HG03103 (cell line): ENCODE measurements around the gene MAS1L.
"Not testable (repeated sequence)": the region's sequence is repeated elsewhere in the genome, so short reads cannot be mapped to it uniquely, and the experiment has no call there.

ENCODE experiments used
- ATAC-seq: cut with Tn5 transposase; IDR thresholded peaks from one replicate; pipeline ENCODE4 v1.9.1; 2021; ENCODE audit warnings: low read depth; ENCODE audit not compliant: unreplicated experiment

MAS1L gene

DNA sequence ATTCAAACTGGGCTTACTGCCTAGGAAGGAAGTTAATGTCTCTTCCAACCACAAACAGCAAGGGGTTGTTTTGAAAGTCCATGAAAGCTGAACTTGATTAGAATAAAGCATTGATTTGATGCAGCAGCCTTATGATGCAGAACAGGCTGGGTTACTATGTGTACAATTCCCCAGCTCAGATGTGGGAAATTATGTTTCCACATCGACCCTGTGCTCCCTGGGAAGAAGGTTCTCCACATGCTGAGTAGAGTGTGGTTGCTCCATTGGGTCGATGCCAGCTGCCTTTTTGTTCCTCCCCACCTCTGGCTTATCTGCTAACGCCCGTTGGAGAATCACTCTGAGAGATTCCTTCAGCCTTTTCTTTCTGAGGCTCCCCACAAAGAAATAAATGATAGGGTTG lies 1.2 kb downstream of the MAS1L start:
- ATAC-seq, result no peak

DNA sequence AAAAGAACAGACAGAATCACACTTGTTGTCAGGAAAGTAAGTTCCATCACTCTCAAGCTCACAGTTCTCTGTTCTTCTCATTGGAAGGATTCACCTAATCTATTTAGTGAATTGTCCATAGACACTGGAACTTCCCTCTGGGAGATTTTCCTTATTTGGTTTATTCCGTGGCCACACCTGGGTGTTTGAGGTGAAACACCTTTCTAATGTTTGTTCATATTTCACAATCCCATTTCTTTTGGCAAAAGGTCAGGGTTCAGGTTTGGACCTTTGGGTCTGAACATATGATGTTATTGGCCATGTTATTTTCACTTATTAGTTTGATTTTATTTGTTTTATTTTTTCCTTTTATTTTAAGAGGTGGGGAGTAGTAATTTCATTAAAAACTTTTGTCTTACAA lies 4.0 kb downstream of the MAS1L start:
- ATAC-seq, result no peak

DNA sequence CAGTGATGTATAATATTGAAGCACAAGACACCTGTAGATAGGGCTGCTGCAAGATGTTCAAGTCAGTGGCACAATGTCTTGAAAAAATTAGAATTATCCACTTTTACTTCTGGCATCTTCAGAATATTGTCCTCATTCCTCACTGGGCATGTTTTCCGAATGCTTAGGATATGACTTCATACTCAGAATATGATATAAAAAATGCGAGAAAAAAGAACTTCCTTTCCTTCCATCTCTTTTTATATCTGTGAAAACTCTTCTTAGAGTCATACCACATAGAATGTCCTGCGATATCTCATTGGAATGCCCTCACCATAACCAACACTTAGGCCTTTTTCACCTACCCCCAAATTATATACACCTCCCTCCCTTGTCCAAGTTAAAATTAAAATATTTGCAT lies 4.6 kb downstream of the MAS1L start:
- no peak for ATAC-seq

DNA sequence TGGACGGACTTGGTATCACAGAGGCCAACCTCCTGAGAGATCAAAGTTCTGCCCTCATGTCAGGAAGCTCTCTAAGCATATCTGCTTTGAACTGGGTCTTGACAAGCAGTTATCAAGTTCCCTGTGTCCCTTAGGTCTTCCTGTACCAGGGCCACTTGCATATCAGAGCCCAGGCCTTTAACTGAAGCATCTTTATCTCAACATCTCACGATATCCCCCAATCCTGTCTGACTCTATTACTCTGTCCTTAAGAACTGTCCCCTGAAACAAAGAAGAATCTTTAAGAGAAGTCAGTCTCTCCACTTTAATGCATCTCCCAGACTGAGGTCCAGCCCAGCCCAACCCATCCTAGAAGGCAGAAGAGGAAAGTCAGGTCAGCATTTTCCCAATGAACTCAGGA lies 8.2 kb downstream of the MAS1L start:
- ATAC-seq, result no peak

DNA sequence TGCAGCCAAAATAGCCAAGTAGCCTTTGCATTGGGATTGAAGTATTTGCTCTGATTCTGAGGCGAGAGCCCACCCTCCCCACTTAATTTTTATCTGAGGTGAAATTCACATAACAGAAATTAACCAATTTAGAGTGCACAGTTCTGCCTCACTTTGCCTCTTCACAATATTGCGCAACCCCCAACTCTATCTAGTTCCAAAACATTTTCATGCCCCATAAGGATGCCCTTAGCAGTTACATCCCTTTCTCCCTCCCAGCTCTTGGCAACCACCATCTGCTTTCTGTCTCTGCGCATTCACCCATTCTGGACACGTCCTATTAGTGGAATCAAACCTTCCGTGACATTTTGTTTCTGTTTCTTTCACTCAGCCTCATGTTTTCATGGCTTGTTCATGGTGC lies 9.0 kb downstream of the MAS1L start:
- no peak for ATAC-seq

DNA sequence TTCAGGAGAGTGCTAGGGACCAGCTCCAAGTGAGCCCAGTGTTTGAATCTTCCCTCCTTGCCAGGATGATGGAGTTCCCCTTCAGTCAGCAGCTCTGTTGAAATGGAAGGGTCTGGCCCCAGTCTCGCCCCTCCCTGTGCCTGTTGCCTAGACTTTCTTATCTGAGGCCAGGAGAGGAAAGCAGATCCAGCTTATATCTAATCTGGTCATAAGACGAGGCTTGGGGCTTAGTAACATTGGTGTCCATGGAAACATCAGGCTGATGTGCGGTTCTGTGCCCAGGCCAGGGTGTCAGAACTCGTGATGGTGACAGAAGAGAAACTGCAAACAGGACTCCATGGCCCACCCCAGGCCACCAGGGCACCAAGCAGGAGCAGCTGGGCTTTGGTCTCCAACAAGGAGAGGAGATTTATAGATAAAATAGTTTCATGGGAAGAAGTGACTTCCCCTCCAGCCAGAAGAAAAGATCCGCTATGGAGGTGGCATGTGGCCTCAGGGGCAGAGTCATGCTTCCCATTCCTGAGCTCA lies 9.8 kb downstream of the MAS1L start:
- ATAC-seq, result no peak

DNA sequence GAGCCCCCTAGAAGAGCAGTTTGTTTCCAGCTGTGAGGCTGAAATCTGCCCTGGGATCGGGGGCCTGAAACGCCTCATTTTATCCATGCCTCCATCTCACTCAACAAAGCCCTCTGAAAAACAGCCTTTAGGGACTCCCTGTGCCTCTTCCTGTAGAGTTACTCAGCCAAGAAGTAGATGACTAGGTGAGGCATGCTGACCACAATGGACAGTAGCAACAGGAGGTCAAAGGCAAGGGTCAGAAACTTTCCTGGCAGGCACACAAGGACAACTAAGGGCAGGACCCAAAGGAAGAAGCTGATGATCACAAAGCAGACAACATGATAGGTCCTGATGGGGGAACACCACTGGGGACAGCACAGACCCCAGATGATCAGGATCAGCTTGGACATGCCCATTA lies 12.8 kb downstream of the MAS1L start:
- no peak for ATAC-seq

DNA sequence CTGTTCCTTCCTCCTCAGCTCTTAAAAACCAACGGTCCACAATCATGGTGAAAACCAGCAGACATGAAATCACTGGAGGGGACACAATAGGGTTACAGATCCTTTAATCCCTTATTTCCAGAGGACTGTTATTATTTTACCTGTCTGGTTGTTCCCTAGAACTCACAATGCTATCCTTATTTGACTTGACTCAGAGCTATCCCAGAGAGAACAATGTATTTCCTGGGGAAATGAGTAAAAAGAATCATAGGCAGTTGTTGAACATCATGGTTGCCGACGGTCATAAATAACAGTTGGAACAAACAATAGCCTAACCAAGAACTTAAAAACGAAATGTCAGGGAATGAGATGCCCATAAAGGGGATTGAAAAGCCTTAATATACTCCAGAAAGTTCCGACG lies 21.5 kb downstream of the MAS1L start:
- no peak for ATAC-seq

DNA sequence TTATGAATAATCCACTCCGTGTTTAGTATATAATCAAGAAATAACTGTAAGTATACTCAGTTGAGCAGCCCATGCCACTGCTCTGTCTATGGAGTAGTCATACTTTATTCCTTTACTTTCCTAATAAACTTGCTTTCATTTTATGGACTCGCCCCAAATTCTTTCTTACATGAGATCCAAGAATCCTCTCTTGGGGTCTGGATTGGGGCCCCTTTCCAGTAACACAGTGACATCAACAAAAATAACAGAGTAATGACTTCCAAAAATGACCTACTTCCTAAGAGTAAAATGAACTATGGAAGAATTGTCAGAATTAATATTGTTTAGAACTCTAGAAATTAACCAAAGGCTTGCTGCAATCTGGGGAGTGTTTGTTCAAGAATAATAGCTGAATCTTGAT lies 22.0 kb downstream of the MAS1L start:
- ATAC-seq, result no peak

DNA sequence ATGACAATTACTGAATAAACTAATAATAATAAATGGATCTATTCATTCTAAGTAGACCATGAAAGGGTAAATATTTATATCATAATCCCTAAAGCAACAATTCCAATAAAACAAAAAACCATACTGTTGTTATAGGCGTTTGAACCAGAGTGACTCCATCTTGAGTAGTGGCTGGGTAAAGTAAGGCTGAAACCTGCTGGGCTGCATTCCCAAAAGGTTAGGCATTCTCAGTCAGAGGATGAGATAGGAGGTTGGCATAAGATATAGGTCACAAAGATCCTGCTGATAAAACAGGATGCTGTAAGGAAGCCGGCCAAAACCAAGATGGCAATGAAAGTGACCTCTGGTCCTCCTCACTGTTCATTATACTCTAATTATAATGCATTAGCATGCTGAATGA lies 22.5 kb downstream of the MAS1L start:
- ATAC-seq, result no peak

DNA sequence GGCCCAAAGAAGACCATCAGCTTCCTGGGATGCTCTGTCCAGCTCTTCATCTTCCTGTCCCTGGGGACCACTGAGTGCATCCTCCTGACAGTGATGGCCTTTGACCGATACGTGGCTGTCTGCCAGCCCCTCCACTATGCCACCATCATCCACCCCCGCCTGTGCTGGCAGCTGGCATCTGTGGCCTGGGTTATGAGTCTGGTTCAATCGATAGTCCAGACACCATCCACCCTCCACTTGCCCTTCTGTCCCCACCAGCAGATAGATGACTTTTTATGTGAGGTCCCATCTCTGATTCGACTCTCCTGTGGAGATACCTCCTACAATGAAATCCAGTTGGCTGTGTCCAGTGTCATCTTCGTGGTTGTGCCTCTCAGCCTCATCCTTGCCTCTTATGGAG lies 25.7 kb downstream of the MAS1L start:
- no peak for ATAC-seq

DNA sequence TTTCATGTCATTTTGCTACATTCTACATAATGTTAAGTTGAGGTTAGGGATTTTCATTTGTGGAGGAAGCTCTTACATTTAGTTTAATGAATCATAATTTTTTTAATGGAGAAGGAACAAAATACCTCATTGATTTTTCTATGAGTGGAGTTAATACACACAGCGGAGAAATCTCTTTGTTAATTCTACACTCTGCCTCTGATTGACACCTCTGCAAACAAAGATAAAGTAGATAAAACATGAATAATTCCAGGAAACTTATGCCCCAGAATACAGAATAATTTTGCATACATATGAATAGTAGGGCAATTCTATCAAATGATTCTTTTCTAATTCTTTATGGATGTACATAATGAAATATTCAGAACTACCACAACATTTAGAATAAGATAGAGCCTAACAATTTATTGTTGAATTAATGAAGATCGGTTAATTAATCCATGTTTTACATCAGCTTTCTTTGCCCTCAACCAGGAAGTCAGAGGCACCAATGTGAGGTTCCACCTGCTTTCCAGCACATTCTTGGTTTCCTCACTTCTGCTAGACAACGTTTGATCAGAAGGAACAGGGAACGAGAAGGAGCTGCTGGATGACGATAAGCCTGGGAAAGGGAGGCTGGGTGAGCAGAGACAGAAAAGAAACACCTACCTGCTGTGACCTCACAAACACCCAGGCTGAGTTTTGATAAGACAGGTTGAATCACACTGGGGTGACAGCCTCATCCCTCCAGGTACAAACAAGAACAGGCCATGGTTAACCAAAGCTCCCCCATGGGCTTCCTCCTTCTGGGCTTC lies 26.5 kb downstream of the MAS1L start:
- ATAC-seq, result no peak

DNA sequence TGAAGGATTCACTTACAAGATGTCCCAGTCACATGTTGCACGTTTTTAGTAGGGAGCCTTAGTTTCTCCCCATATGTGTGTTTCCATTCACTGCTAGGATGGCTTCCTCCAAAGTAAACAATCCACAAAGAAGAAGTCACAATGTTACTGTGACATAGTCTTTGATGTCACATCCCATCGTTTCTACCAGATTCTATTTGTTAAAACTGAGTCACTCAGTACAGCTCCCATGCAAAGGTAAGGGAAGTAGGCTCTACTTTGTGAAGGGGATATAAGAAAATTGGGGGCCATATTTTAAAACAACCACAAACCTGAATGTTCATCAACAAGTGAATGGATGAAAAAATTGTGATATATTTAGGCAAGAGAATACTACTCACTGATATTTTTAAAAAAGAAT lies 30.8 kb downstream of the MAS1L start, which contains the start of the genes OR11A1 and OR2H1:
Gene OR11A1 (minus strand): TSS at position 101 of the 400 bp plus-strand sequence. CDS start 29,430 bp downstream, outside the sequence.
Gene OR2H1 (plus strand): TSS at position 185 of the 400 bp plus-strand sequence. CDS start 4,615 bp downstream, outside the sequence.
- no peak for ATAC-seq

DNA sequence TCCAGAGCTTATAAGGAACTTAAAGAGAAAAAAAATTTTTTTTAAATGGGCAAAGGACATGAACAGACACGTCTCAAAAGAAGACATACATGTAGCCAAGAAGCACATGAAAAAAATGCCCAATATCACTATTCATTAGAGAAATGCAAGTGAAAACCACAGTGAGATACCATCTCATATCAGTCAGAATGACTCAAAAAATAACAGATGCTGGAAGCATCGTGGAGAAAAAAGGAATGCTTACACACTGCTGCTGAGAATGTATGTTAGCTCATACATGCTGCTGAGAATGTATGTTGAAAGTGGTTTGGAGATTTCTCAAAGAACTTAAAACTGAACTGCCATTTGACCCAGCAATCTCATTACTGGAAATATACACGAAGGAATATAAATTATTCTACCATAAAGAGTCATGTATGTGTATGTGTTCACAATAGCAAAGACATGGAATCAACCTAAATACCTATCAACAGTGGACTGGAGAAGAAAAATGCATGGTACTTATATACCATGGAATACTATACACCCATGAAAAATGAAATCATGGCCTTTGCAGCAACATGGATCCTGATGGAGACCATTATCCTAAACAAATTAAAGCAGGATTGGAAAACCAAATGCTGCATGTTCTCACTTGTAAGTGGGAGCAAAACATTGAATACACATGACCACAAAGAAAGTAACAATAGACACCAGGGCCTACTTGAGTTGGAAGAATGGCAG lies 36.1 kb downstream of the MAS1L start:
- no peak for ATAC-seq

DNA sequence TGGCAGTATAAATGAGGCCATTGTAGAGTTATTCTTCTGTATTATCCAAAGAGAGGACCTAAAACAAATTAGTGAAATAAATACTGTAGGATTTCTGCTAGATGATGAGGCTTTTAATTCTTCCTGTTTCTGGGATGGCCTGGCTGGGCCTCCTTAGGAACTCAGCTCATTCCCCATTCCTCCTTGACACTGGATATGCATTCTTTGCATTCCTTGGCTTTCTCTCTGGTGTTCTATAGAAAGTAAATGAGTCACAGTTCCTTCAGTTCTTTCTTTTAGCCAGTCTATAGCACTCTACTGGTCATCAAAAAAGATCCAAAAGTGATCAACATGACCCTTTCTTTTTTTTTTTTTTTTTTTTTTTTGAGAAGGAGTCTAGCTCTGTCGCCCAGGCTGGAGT lies 40.1 kb downstream of the MAS1L start:
- ATAC-seq, result no peak

DNA sequence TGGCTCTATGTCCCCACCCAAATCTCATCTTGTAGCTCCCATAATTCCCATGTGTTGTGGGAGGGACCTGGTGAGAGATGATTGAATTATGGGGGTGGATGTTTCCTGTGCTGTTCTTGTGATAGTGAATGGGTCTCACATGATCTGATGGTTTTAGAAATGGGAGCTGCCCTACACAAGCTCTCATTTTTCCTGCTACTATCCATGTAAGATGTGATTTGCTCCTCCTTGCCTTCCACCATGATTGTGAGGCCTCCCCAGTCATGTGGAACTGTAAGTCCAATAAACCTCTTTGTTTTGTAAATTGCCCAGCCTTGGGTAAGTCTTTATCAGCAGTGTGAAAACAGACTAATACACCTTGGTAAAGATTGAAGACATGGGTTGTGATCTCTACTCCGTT lies 43.7 kb downstream of the MAS1L start:
- ATAC-seq, result not testable (repeated sequence)

DNA sequence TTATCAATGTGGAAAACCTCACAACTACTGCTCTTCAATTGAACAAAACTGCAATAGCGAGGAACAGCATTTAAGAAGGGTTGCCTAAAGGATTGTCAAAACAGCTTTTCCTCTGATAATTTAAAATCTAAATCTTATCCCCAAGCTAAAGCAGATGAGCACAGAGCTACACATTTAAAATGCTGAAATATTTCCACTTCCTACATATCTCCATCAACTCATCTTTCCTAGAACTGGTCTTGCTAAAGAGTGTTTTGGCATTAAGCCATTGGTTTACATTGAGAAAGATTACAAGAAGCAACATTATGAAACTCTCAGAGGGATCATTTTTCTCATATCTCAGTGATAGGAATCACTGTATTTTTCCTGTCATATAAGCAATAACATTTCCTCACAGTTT lies 45.0 kb downstream of the MAS1L start:
- no peak for ATAC-seq

DNA sequence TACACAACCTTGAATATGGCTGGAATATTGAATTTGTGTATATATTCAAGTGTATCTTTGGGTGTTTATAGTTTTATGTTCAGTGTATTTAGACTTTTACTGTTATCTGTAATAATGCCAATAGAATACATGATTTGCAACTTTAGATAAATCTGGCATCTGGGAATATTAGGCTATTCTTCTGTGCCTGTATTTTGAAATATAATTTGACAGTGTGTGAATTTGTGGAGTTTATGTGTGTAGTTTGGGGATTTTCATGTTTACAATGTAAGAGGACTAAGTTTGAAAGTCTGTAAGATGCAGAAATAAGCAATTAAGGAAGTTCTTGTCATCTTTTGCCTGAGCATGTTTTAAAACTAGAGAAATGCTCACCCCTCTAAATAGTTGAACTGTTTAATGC lies 48.8 kb downstream of the MAS1L start, which contains the start of gene OR10C1:
Gene OR10C1 (plus strand): TSS at position 301 of the 400 bp plus-strand sequence. CDS start 710 bp downstream, outside the sequence.
- no peak for ATAC-seq

DNA sequence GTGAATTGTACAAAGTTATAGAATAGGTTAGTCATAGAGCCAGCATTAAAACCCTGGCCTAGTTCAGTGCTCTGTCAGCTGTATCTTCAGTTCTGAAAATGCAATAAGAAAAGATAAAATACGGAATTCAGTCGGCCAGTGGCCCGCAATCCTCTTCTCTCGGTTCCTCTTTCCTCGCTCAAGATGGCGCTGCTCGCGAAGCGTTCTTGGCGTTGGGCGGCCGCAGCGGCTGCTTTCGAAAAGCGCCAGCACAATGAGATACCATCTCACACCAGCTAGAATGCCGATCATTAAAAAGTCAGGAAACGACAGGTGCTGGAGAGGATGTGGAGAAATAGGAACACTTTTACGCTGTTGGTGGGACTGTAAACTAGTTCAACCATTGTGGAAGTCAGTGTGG lies 51.0 kb downstream of the MAS1L start:
- not testable (repeated sequence) for ATAC-seq
